Transverse colon (tissue), 4 donors: ENCODE results near the gene TGFBR2. TPM values are rescaled to one million over a fixed set of nuclear protein-coding genes. Genes with fewer than 3 reads are reported as not detected.
A peak's percentile ranks its signal among the peaks of the same experiment; 100 is the strongest.

Experiments
- DNase-seq: peaks from one replicate; pipeline ENCODE4 v3.0.0-alpha.2; 2019
- H3K27ac ChIP-seq, 4 donors: fragments of 200-600 bp; sonication (generic); 2 replicates each; pipeline ENCODE4 v1.5.1; 2016 to 2018; ENCODE audit warnings: inconsistent platforms in 4 of 4
- H3K27me3 ChIP-seq: fragments of 200-600 bp; sonication (generic); 2 replicates; pipeline ENCODE4 v1.5.1; 2017; ENCODE audit warnings: inconsistent platforms
- H3K36me3 ChIP-seq, 4 donors: fragments of 200-600 bp; sonication (generic); 2 replicates each; pipeline ENCODE4 v1.5.1; 2017 to 2019; ENCODE audit warnings: inconsistent platforms in 4 of 4
- H3K4me1 ChIP-seq, 4 donors: fragments of 200-600 bp; sonication (generic); 2 replicates each; pipeline ENCODE4 v1.5.1; 2017 to 2020; ENCODE audit warnings: inconsistent platforms in 4 of 4
- H3K4me3 ChIP-seq, 4 donors: fragments of 200-600 bp; sonication (generic); 1 replicate in 1 of 4; 2 replicates in 3 of 4; pipeline versions ENCODE4 v1.5.1 to v1.6.1; 2017 to 2019; ENCODE audit warnings: inconsistent platforms in 4 of 4
- H3K9me3 ChIP-seq, 2 donors: fragments of 200-600 bp; sonication (generic); 2 replicates each; pipeline ENCODE4 v1.5.1; 2017 to 2019; ENCODE audit warnings: inconsistent platforms in 2 of 2
- EP300 ChIP-seq: sonication (generic); formaldehyde crosslinking; IDR thresholded peaks from one replicate; pipeline ENCODE4 v1.6.1; 2017; ENCODE audit warnings: antibody characterized with exemption, low read depth
- POLR2A ChIP-seq: fragments of 450-650 bp; IDR thresholded peaks from one replicate; pipeline ENCODE4 v1.6.1; 2016; ENCODE audit warnings: antibody characterized with exemption, mild to moderate bottlenecking, moderate library complexity
- POLR2AphosphoS5 ChIP-seq, 3 donors: sonication (generic); formaldehyde crosslinking; IDR thresholded peaks; one replicate each; pipeline ENCODE4 v1.6.1; 2016; ENCODE audit warnings: antibody characterized with exemption in 3 of 3
- WGBS, 2 donors: methylation state at CpG; one replicate each; pipeline ENCODE4 v1.1.5; 2018; ENCODE audit warnings: low coverage in 1 of 2; 5-methylcytosine and 5-hydroxymethylcytosine counted together
- in situ Hi-C, 4 donors: fragments of 200-750 bp; cut with MboI; loops; one replicate each; pipeline versions ENCODE4 v1.15.0 to v1.15.1; 2017; ENCODE audit warnings: low sequenced_read_pairs in 3 of 4, low pct_ligation_motif_present in 1 of 4, low pct_unique_long_range_greater_than_20kb in 1 of 4
- intact Hi-C: fragments of 100-400 bp; cut with DNase I; formaldehyde crosslinking; loops from one replicate; pipeline ENCODE4 v1.15.1; 2023; ENCODE audit warnings: low total_unique reads
- total RNA-seq, 4 donors: library from RNA; depleted of rRNA; stranded (reverse); fragments of >200 nt; gene quantifications; one replicate each; pipeline ENCODE4 v1.1.0, GENCODE V29; 2016
- TF ChIP-seq, protein P1 (sequence below), 5 experiments: fragments of 200-600 bp in 3 of 5; fragments of 450-650 bp in 2 of 5; sonication (generic) in 3 of 5; IDR thresholded peaks; 1 replicate in 2 of 5; 2 replicates in 3 of 5; pipeline ENCODE4 v1.5.1; 2016 to 2017; ENCODE audit warnings: antibody characterized with exemption in 5 of 5, inconsistent platforms in 3 of 5, mild to moderate bottlenecking in 2 of 5, moderate library complexity in 1 of 5

The TGFBR2 gene
- total RNA-seq, 4 donors from 2014 or later = 63.2 to 179 (median 98.5) TPM

DNA sequence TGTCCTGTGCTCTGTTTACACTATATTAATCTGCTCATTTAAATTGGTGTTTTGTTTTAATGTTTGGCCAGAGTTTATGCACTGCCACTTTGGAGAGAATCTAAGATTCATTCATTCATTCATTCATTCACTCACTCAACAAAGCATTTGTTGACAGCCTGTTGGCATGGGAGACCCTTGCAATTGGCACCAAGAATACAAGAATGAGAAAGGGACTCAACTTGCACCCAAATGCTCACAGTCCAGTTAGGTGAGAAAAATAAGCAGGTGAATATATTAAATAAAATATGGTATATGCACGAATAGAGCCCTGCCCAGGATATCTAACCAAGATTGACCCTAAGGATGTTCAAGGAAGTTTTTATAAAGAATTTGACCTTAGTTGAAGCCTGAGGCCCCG is 80.4 kb downstream of the TGFBR2 start:
- intact Hi-C loops (loop anchor here (10.0 kb wide), 2 partner anchors 72 to 172 kb away; no protein-coding TSS in a partner anchor), in situ Hi-C loops (loop anchor here in 1 of 4 donors (25.0 kb wide), 1 partner anchor 174 kb away; no protein-coding TSS in a partner anchor)
- H3K36me3 ChIP-seq = peaks cover 0 to 10% (median 0%) of the 10 kb centered on the region in 4 donors
- peak overlapping the region in 3 of 4 donors; percentile 81 to 83 (median 82) for H3K27ac ChIP-seq
- H3K4me3 ChIP-seq = no peak overlapping the region
- H3K9me3 ChIP-seq = no peaks in the 10 kb centered on the region
- no peak for DNase-seq
- TF ChIP-seq EP300 = no peak
- TF ChIP-seq POLR2AphosphoS5 (IDR thresholded peaks at IDR 0.05) = no peak
- TF ChIP-seq POLR2A = no peak
- TF ChIP-seq, protein P1, sequence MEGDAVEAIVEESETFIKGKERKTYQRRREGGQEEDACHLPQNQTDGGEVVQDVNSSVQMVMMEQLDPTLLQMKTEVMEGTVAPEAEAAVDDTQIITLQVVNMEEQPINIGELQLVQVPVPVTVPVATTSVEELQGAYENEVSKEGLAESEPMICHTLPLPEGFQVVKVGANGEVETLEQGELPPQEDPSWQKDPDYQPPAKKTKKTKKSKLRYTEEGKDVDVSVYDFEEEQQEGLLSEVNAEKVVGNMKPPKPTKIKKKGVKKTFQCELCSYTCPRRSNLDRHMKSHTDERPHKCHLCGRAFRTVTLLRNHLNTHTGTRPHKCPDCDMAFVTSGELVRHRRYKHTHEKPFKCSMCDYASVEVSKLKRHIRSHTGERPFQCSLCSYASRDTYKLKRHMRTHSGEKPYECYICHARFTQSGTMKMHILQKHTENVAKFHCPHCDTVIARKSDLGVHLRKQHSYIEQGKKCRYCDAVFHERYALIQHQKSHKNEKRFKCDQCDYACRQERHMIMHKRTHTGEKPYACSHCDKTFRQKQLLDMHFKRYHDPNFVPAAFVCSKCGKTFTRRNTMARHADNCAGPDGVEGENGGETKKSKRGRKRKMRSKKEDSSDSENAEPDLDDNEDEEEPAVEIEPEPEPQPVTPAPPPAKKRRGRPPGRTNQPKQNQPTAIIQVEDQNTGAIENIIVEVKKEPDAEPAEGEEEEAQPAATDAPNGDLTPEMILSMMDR (IDR thresholded peaks at IDR 0.05) = no peak
- no peaks in the 10 kb centered on the region for H3K27me3 ChIP-seq
- WGBS, 2 donors = 42 to 73% methylated on average over 2 of the region's 2 CpGs
- H3K4me1 ChIP-seq = peaks cover 36 to 97% (median 62%) of the 10 kb centered on the region in 4 donors

DNA sequence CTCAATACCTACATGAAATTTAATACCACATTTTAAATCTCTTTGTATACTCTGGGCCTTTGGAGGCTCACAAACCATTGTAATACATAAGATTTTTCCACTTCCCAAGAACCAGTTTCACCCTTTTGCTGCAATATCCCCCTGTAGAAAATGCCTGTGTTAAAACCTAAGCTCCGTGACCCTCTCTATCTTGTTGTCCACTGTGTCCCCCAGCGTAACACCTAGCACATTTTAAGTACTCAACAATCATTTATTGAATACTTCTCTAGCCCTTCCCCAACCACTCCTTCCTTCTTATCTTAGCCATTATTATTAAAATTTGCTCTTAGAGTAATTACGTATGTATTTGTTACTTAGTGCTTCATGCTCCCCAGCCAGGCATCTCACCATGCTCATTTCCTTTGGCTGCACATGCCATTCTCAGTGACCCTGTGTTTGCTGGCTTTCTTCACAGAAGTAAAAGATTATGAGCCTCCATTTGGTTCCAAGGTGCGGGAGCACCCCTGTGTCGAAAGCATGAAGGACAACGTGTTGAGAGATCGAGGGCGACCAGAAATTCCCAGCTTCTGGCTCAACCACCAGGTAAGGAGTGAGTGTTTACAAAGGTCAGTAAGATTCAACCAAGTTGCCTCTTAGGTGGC is 81.6 kb downstream of the TGFBR2 start:
- H3K27me3 ChIP-seq = no peaks in the 10 kb centered on the region
- peaks cover 0 to 16% (median 2%) of the 10 kb centered on the region in 4 donors for H3K36me3 ChIP-seq
- TF ChIP-seq POLR2AphosphoS5 (IDR thresholded peaks at IDR 0.05) (no peak), EP300 (no peak), POLR2A (no peak)
- TF ChIP-seq, protein P1 (IDR thresholded peaks at IDR 0.05) = no peak
- DNase-seq = no peak
- no peak overlapping the region for H3K4me3 ChIP-seq
- intact Hi-C loops (loop anchor here (1.0 to 10.0 kb wide), 3 partner anchors 26 to 173 kb away; no protein-coding TSS in a partner anchor), in situ Hi-C loops (loop anchor here in 1 of 4 donors (25.0 kb wide), 1 partner anchor 176 kb away; no protein-coding TSS in a partner anchor)
- peak overlapping the region; percentile 81 to 83 (median 82) for H3K27ac ChIP-seq
- no peaks in the 10 kb centered on the region for H3K9me3 ChIP-seq
- H3K4me1 ChIP-seq = peaks cover 29 to 97% (median 51%) of the 10 kb centered on the region in 4 donors
- 82 to 92% methylated on average over 8 of the region's 8 CpGs for WGBS, 2 donors

DNA sequence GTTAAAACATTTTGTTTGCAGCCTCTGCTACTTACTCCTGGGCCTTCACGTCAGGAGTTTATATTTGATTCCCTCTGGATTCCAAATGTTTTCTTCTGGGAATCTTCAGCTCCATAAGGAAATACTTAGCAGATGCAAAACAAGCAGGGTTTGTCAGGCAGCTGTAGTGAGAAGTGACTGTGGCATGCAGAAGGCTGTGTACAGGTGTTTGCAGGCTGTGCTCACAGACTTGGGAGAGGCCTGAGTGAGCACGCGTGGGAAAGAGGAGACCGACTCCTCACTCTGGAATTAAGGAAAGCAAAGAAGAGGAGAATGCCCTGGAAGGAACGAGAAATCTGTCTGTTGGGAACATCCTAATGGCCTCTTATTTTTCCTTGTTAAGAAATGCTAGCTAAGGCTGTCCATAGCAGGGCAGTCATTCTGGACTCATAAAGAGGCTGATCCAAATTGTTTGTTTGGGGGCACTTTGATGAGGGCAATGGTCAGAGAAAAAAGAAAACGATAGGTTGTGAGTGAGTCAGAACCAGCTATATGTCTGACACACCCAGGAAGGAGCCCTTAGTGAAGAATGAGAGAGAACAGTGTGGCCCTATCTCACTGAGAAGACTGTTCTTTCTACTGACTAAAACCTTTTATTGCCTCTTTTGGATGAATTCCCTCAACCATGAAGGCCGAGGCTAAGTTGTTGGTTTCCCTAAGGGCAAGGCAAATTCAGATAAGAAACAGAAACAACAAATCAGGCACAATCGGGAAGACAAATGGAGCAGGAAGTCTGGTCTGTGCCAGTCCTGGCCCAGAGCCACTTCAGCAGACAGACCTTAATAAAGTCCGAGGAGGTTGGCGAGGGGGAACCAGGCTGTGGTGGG is 82.6 kb downstream of the TGFBR2 start:
- in situ Hi-C loops (loop anchor here in 1 of 4 donors (25.0 kb wide), 1 partner anchor 177 kb away; no protein-coding TSS in a partner anchor), intact Hi-C loops (loop anchor here (1.0 to 10.0 kb wide), 3 partner anchors 25 to 174 kb away; no protein-coding TSS in a partner anchor)
- Histone ChIP-seq H3K36me3 (peaks cover 0 to 16% (median 2%) of the 10 kb centered on the region in 4 donors), H3K4me3 (peak overlapping the region in 1 of 4 donors; percentile 5), H3K9me3 (no peaks in the 10 kb centered on the region), H3K27me3 (no peaks in the 10 kb centered on the region), H3K4me1 (peaks cover 33 to 92% (median 49%) of the 10 kb centered on the region in 4 donors), H3K27ac (peak overlapping the region; percentile 81 to 83 (median 82))
- peak; percentile 51 for DNase-seq
- 18 to 29% methylated on average over 7 to 10 of the region's 10 CpGs for WGBS, 2 donors
- TF ChIP-seq POLR2AphosphoS5 (IDR thresholded peaks at IDR 0.05) = peak in 2 of 3 donors; percentile 10 to 39
- TF ChIP-seq POLR2A = no peak
- TF ChIP-seq, protein P1 (IDR thresholded peaks at IDR 0.05) = no peak
